Liver (tissue), 9 donors: ENCODE measurements around the gene DCAKD. TPM values are rescaled to one million over a fixed set of nuclear protein-coding genes. Genes with fewer than 3 reads are reported as not detected.

Experiments used
- DNase-seq: peaks from one replicate; pipeline ENCODE4 v3.0.0-alpha.2; 2017; ENCODE audit warnings: low spot score
- H3K27ac ChIP-seq, 2 donors: one replicate each; pipeline ENCODE4 v1.7.0; 2013; ENCODE audit warnings: inconsistent platforms in 2 of 2, low read length in 2 of 2, control low read depth in 1 of 2, low read depth in 1 of 2, mild to moderate bottlenecking in 1 of 2
- H3K27me3 ChIP-seq, 4 donors: one replicate each; pipeline versions ENCODE4 v1.6.1 to v1.7.0; 2013; ENCODE audit warnings: low read length in 3 of 4, inconsistent platforms in 1 of 4, mild to moderate bottlenecking in 1 of 4, moderate library complexity in 1 of 4; ENCODE audit not compliant: control insufficient read depth in 4 of 4, insufficient read depth in 4 of 4
- H3K36me3 ChIP-seq, 4 donors: one replicate each; pipeline versions ENCODE4 v1.6.1 to v1.7.0; 2013; ENCODE audit warnings: low read length in 3 of 4, mild to moderate bottlenecking in 3 of 4, low read depth in 1 of 4, moderate library complexity in 1 of 4; ENCODE audit not compliant: control insufficient read depth in 4 of 4, insufficient read depth in 3 of 4
- H3K4me1 ChIP-seq, 4 donors: one replicate each; pipeline versions ENCODE4 v1.6.1 to v1.7.0; 2013; ENCODE audit warnings: low read length in 3 of 4, mild to moderate bottlenecking in 3 of 4, moderate library complexity in 1 of 4; ENCODE audit not compliant: control insufficient read depth in 4 of 4, insufficient read depth in 4 of 4
- H3K4me3 ChIP-seq, 3 donors: one replicate each; pipeline versions ENCODE4 v1.6.1 to v1.7.0; 2013; ENCODE audit warnings: low read length in 3 of 3, control low read depth in 1 of 3, low read depth in 1 of 3, mild to moderate bottlenecking in 1 of 3
- H3K9ac ChIP-seq, 2 donors: one replicate each; pipeline ENCODE4 v1.7.0; 2013; ENCODE audit warnings: low read length in 2 of 2, mild to moderate bottlenecking in 2 of 2, moderate library complexity in 2 of 2, control low read depth in 1 of 2, low read depth in 1 of 2
- H3K9me3 ChIP-seq, 4 donors: one replicate each; pipeline versions ENCODE4 v1.6.1 to v1.7.0; 2013; ENCODE audit warnings: low read length in 3 of 4; ENCODE audit not compliant: control insufficient read depth in 4 of 4
- CTCF ChIP-seq: fragments of 150-350 bp; IDR thresholded peaks from 2 replicates; pipeline ENCODE4 v1.5.1; 2017; ENCODE audit warnings: improper control_type of control experiment, low read depth, low read length; ENCODE audit not compliant: missing input control
- FOXA2 ChIP-seq: IDR thresholded peaks from 2 replicates; pipeline ENCODE4 v1.6.1; 2016; ENCODE audit warnings: antibody characterized with exemption
- GABPA ChIP-seq, 2 donors: IDR thresholded peaks in 1 of 2; conservative IDR thresholded peaks in 1 of 2; 2 replicates each; pipeline ENCODE4 v1.6.1; 2016; ENCODE audit warnings: antibody characterized with exemption in 2 of 2, mild to moderate bottlenecking in 1 of 2, moderate library complexity in 1 of 2
- HNF4A ChIP-seq, 2 donors: conservative IDR thresholded peaks; 2 replicates each; pipeline ENCODE4 v1.6.1; 2016; ENCODE audit warnings: antibody characterized with exemption in 2 of 2, mild to moderate bottlenecking in 2 of 2
- HNF4G ChIP-seq: IDR thresholded peaks from 2 replicates; pipeline ENCODE4 v1.6.1; 2016; ENCODE audit warnings: antibody characterized with exemption
- JUND ChIP-seq, 2 donors: IDR thresholded peaks; 2 replicates each; pipeline ENCODE4 v1.6.1; 2016; ENCODE audit warnings: antibody characterized with exemption in 2 of 2
- RAD21 ChIP-seq, 2 donors: IDR thresholded peaks; 2 replicates each; pipeline ENCODE4 v1.6.1; 2016; ENCODE audit warnings: antibody characterized with exemption in 2 of 2, mild to moderate bottlenecking in 2 of 2
- RXRA ChIP-seq, 2 donors: IDR thresholded peaks; 2 replicates each; pipeline ENCODE4 v1.6.1; 2017 to 2018; ENCODE audit warnings: antibody characterized with exemption in 2 of 2, mild to moderate bottlenecking in 1 of 2
- SP1 ChIP-seq: IDR thresholded peaks from 2 replicates; pipeline ENCODE4 v1.6.1; 2018; ENCODE audit warnings: antibody characterized with exemption, mild to moderate bottlenecking
- TAF1 ChIP-seq: conservative IDR thresholded peaks from 2 replicates; pipeline ENCODE4 v1.6.1; 2016; ENCODE audit warnings: antibody characterized with exemption, mild to moderate bottlenecking
- YY1 ChIP-seq: IDR thresholded peaks from 2 replicates; pipeline ENCODE4 v1.6.1; 2016; ENCODE audit warnings: antibody characterized with exemption, mild to moderate bottlenecking
- WGBS: extraction: QIAGEN DNeasy Blood & Tissue Kit; methylation state at CpG from one replicate; pipeline ENCODE4 v1.1.7; 2013; 5-methylcytosine and 5-hydroxymethylcytosine counted together
- polyA plus RNA-seq, 2 donors: library from polyadenylated mRNA; stranded (reverse) in 1 of 2; unstranded in 1 of 2; fragments of 200-250 nt in 1 of 2; fragments of >200 nt in 1 of 2; fragmentation: Nextera tagmentation in 1 of 2; extraction: Ambion mirVana in 1 of 2; gene quantifications; one replicate each; pipeline versions ENCODE4 v1.2.1 to v1.2.3, GENCODE V29; 2013 to 2015
- total RNA-seq, 2 donors: library from RNA; depleted of rRNA; stranded (reverse); fragments of >200 nt; gene quantifications; one replicate each; pipeline ENCODE4 v1.2.3, GENCODE V29; 2014
- TF ChIP-seq, protein P1 (sequence below): IDR thresholded peaks from 2 replicates; pipeline ENCODE4 v1.6.1; 2016; ENCODE audit warnings: antibody characterized with exemption, mild to moderate bottlenecking
- TF ChIP-seq, protein P2 (sequence below): IDR thresholded peaks from 2 replicates; pipeline ENCODE4 v1.6.1; 2016; ENCODE audit warnings: antibody characterized with exemption
- TF ChIP-seq, protein P3 (sequence below): IDR thresholded peaks from 2 replicates; pipeline ENCODE4 v1.6.1; 2016; ENCODE audit warnings: antibody characterized with exemption
- donor health status: healthy.
- donor health status: healthy.
- donor health status: healthy.
- donor health status: healthy.
- donor health status: healthy.

The DCAKD gene
- total and polyA plus RNA-seq, 4 donors, result 9.7 to 22.9 (median 14.6) TPM

GRCh38 chr17:45035848-45036247 is 15.6 kb downstream of the DCAKD start:
- H3K4me3 ChIP-seq, result no peak overlapping the region
- H3K9ac ChIP-seq, result no peak overlapping the region
- H3K4me1 ChIP-seq, result peaks cover 3 to 12% (median 8%) of the 10 kb centered on the region in 4 donors
- H3K9me3 ChIP-seq, result no peaks in the 10 kb centered on the region
- peaks cover 0 to 18% (median 7%) of the 10 kb centered on the region in 4 donors for H3K36me3 ChIP-seq
- 95% methylated on average over 14 of the region's 14 CpGs for WGBS
- no peak for TF ChIP-seq HNF4A (conservative IDR thresholded peaks at IDR 0.05)
- no peak for TF ChIP-seq RXRA (IDR thresholded peaks at IDR 0.05)
- no peak for TF ChIP-seq JUND (IDR thresholded peaks at IDR 0.05)
- TF ChIP-seq HNF4G, result no peak
- TF ChIP-seq FOXA2, result no peak
- no peak for TF ChIP-seq TAF1
- TF ChIP-seq RAD21 (IDR thresholded peaks at IDR 0.05), result no peak
- TF ChIP-seq, protein P1, sequence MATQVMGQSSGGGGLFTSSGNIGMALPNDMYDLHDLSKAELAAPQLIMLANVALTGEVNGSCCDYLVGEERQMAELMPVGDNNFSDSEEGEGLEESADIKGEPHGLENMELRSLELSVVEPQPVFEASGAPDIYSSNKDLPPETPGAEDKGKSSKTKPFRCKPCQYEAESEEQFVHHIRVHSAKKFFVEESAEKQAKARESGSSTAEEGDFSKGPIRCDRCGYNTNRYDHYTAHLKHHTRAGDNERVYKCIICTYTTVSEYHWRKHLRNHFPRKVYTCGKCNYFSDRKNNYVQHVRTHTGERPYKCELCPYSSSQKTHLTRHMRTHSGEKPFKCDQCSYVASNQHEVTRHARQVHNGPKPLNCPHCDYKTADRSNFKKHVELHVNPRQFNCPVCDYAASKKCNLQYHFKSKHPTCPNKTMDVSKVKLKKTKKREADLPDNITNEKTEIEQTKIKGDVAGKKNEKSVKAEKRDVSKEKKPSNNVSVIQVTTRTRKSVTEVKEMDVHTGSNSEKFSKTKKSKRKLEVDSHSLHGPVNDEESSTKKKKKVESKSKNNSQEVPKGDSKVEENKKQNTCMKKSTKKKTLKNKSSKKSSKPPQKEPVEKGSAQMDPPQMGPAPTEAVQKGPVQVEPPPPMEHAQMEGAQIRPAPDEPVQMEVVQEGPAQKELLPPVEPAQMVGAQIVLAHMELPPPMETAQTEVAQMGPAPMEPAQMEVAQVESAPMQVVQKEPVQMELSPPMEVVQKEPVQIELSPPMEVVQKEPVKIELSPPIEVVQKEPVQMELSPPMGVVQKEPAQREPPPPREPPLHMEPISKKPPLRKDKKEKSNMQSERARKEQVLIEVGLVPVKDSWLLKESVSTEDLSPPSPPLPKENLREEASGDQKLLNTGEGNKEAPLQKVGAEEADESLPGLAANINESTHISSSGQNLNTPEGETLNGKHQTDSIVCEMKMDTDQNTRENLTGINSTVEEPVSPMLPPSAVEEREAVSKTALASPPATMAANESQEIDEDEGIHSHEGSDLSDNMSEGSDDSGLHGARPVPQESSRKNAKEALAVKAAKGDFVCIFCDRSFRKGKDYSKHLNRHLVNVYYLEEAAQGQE, result no peak
- TF ChIP-seq, protein P2, sequence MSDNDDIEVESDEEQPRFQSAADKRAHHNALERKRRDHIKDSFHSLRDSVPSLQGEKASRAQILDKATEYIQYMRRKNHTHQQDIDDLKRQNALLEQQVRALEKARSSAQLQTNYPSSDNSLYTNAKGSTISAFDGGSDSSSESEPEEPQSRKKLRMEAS, result no peak
- TF ChIP-seq, protein P3, sequence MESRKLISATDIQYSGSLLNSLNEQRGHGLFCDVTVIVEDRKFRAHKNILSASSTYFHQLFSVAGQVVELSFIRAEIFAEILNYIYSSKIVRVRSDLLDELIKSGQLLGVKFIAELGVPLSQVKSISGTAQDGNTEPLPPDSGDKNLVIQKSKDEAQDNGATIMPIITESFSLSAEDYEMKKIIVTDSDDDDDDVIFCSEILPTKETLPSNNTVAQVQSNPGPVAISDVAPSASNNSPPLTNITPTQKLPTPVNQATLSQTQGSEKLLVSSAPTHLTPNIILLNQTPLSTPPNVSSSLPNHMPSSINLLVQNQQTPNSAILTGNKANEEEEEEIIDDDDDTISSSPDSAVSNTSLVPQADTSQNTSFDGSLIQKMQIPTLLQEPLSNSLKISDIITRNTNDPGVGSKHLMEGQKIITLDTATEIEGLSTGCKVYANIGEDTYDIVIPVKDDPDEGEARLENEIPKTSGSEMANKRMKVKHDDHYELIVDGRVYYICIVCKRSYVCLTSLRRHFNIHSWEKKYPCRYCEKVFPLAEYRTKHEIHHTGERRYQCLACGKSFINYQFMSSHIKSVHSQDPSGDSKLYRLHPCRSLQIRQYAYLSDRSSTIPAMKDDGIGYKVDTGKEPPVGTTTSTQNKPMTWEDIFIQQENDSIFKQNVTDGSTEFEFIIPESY, result no peak
- no peak for TF ChIP-seq GABPA (IDR thresholded peaks at IDR 0.05 in 1 of 2, conservative IDR thresholded peaks at IDR 0.05 in 1 of 2)
- no peak overlapping the region for H3K27ac ChIP-seq
- DNase-seq, result no peak
- no peaks in the 10 kb centered on the region for H3K27me3 ChIP-seq

DNA sequence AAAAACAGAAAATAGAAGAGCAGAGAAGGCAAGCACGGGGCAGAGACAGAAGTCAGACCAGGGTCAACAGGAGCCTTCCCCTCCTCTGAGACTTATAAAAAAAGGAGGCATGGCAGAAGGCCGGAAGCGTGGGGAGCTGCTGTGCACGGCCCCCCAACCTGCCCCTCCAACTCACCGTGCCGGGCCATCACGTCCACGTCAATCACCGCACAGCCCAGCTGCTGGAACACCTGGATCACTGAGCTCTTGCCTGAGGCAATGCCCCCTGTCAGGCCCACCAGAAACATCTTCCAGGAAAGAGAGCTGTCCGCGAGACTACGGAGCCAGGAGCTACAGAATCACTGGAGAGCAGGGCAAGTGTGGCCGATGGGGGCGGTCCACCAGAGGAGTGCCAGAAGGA is 16.8 kb downstream of the DCAKD start:
- H3K4me3 ChIP-seq, result no peak overlapping the region
- no peaks in the 10 kb centered on the region for H3K9me3 ChIP-seq
- H3K27me3 ChIP-seq, result no peaks in the 10 kb centered on the region
- no peak overlapping the region for H3K9ac ChIP-seq
- TF ChIP-seq YY1 (no peak), SP1 (no peak), CTCF (no peak), GABPA (IDR thresholded peaks at IDR 0.05 in 1 of 2, conservative IDR thresholded peaks at IDR 0.05 in 1 of 2) (no peak), HNF4A (conservative IDR thresholded peaks at IDR 0.05) (no peak)
- 95% methylated on average over 14 of the region's 14 CpGs for WGBS
- peaks cover 7 to 23% (median 16%) of the 10 kb centered on the region in 4 donors for H3K4me1 ChIP-seq
- H3K27ac ChIP-seq, result no peak overlapping the region
- no peak for DNase-seq
- peaks cover 2 to 24% (median 9%) of the 10 kb centered on the region in 4 donors for H3K36me3 ChIP-seq
